GM21367 (cell line): ENCODE data around the gene CPNE9.
A peak's percentile ranks its signal among the peaks of the same experiment; 100 is the strongest.

Experiments used
- ATAC-seq: cut with Tn5 transposase; IDR thresholded peaks from one replicate; pipeline ENCODE4 v1.9.1; 2021; ENCODE audit not compliant: unreplicated experiment

Gene CPNE9

GRCh38 chr3:9686050-9686550, 17.5 kb upstream of the CPNE9 start:
- no peak for ATAC-seq

- no peak for ATAC-seq
Measured at GRCh38 chr3:9686703-9687102, 16.9 kb upstream of the CPNE9 start.

DNA sequence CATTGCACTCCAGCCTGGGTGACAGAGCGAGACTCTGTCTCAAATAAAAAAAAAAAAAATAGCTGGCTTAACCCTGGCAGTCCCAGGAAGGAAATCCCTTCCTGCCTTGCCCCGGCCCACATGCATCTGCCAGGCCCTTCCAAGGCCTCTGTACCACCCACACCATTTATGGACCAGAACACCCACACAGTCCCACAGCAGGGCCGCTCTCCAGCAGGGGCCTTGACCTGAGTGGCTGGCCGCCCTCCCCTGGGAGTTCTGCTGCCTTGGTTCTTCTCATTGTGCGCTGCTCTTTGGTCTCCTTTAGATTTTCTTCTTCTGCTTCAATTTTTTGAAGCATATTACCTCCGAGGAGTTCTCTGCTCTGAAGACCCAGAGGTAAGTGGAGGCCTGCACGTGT, 16.1 kb upstream of the CPNE9 start:
- ATAC-seq, result no peak

DNA sequence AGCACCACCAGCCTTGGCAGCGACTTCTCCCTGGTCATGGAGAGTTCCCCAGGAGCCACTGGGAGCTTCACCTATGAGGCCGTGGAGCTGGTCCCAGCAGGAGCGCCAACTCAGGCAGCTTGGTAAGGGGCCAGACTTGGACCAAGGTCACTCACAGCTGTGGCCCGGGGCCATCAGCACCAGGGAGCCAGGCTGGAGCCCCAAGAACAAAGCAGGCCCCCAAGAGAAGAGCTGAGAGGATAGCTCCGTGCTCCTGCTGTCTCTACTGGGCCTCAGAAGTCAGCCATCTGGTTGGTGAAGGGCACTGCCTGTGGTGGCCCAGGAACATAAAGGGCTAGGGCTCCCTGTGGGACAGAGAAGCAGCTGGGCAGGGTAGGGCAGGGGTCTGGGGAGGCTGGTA, 14.7 kb upstream of the CPNE9 start:
- no peak for ATAC-seq

- no peak for ATAC-seq
Measured at GRCh38 chr3:9689757-9690156, 13.9 kb upstream of the CPNE9 start.

- ATAC-seq, result peak; percentile 96
Measured at GRCh38 chr3:9690451-9691450, 12.9 kb upstream of the CPNE9 start.

DNA sequence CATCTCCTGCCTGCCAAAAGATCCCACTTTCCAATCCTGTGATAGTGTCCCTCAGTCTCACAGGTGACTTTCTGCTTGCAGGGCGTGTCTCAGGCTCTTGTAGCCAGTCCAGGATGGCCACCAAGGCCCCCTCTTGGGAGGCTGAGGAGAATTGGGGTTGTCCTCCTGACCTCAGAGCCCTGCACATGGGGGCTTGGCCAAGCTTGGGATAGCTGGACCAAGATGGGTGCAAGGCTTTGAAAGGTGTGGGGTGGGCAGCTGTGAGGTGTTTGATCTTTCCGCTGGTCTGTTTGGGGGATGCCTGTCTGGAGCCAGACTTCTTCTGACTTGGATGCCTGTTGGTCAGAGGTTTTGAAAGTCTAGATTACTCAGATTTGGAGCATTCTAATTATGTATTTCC, 12.0 kb upstream of the CPNE9 start:
- no peak for ATAC-seq

DNA sequence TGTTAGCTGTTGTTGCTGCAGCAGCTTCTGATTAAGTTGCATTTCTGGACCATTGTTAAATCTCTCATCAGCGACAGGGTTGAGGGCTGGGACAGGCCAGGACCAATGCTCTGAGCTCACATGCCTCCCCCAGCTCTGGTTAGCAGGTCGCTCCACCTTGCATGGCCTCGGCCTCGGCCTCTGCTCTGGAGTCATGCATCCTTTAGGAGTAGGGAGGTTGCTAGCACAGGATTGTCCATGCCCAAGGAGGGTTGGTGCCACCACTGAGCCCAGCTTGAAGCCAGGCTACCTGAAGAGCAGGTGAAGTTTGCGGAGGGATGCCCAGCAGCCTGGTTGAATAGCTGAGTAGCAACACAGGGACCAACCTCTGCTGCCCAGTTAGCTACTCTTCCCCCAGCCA, 11.2 kb upstream of the CPNE9 start:
- no peak for ATAC-seq

DNA sequence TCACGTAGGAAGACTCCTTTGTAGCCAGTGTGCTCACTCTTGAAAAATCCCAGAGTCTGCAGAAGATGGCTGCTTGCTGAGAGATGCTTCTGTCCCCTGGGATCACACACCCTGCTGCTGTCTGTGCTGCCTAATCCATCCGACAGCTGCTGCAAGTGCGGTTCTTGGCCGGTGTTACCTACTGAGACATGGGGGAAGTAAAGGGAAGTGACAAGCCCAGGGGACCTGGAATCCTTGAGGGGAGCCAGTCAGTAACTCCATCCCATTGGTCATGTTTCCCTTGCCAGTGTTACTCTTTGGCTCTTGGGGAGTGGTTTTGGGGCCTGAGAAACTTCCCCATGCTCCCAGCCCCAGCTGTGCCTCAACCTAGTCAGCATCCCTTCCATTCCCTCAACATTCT, 8.3 kb upstream of the CPNE9 start:
- ATAC-seq, result no peak

DNA sequence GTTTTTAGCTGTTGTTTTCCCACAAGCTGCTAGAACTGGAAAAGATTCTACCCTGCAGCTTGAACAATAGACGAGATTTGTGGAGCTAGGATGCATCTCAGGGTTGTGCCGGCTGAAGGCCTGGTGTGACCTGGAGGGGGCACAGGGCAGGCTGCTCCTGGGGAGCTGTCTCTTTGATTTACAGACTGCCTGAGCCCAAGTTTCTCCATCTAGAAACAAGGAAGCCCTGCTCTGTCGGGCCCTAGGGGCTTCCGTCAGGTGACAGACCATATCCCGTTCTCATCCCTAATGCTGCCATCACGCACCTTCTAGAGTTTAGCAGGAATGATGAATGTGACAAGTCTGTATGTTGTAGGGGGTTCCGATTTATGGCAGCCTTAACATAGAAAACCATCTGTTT, 7.9 kb upstream of the CPNE9 start:
- ATAC-seq, result no peak

GRCh38 chr3:9696480-9697220, 7.0 kb upstream of the CPNE9 start:
- no peak for ATAC-seq

DNA sequence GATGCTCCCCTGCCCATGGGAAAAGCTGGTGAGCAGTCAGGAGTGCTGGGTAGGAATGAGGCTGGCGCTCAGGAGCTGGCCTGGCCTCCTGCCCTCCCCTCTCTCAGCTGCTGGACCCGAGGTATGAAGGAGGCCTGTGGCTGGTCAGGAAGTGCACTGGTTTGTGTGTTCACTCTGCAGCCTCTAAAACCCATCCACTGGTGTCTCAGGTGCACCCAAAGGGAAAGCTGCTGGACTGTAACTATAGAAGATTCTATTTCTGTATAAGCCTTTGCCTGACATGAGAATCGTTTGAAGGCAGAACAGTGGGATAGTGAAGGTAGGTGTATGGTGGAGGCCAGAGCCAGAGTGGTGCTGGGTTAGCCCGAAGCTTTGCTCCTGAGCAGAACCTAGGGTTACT, 5.7 kb upstream of the CPNE9 start:
- ATAC-seq, result no peak

DNA sequence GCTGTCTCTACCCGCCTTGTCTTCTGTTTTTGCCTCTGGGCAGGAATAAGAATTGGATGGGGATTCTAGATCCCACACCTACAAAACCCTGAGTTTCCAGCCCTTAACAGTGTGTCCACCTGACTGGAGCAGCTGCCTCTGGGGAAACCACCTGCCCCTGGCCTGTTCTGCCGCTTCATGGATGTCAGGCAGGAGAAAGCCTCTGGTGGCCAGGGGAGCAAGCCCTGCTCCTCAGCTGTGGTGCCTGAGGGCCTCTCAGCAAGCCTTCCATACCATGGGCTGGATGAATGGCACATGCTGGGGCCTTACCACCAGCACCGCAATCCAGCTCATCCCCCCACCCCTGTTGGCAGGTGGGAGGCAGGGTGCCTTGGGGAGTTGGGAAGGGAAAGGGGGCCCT, 5.3 kb upstream of the CPNE9 start:
- ATAC-seq, result no peak

- ATAC-seq, result no peak
Measured at GRCh38 chr3:9700536-9700935, 3.1 kb upstream of the CPNE9 start.

- ATAC-seq, result no peak
Measured at GRCh38 chr3:9701006-9701405, 2.6 kb upstream of the CPNE9 start.

- no peak for ATAC-seq
Measured at GRCh38 chr3:9701711-9702110, 1.9 kb upstream of the CPNE9 start.

- no peak for ATAC-seq
Measured at GRCh38 chr3:9703240-9703639, 393 bp upstream of the CPNE9 start.

GRCh38 chr3:9704347-9705322, 1.0 kb downstream of the CPNE9 start:
- ATAC-seq, result no peak

GRCh38 chr3:9710174-9710739, 6.6 kb downstream of the CPNE9 start:
- ATAC-seq, result no peak

- no peak for ATAC-seq
Measured at GRCh38 chr3:9712415-9712814, 8.8 kb downstream of the CPNE9 start.
